Endothelial cell of umbilical vein (primary cell): Measurements from ENCODE around the gene CAPS. TPM values are rescaled to one million over a fixed set of nuclear protein-coding genes. Genes with fewer than 3 reads are reported as not detected.

ENCODE experiments used
- BruUV-seq: library from RNA; stranded (reverse); fragments of 400-500 nt; replicated peaks from 2 replicates; lab custom pipeline; 2021; lab: Mats Ljungman, UMichigan
- CTCF ChIA-PET: fragments of 300-600, 350-600 bp; sonication (Branson Sonifier 250); formaldehyde crosslinking; loops from one replicate; lab custom pipeline; 2021; ENCODE audit warnings: antibody characterized with exemption, inconsistent platforms; lab: Charles Lee
- POLR2A ChIA-PET: fragments of 300-600, 350-600 bp; sonication (Branson Sonifier 250); formaldehyde crosslinking; loops from one replicate; lab custom pipeline; 2021; ENCODE audit warnings: antibody characterized with exemption, inconsistent platforms; lab: Charles Lee
- DNase-seq: peaks from one replicate; pipeline ENCODE4 v3.0.0-alpha.2; 2011; ENCODE audit warnings: low read depth, low spot score
- FAIRE-seq: peaks from 2 replicates; lab custom pipeline; 2011; peaks lifted over from hg19 to GRCh38; lab: Jason Lieb, UNC
- H2AFZ ChIP-seq: 2 replicates; pipeline ENCODE4 v1.6.0; 2012; ENCODE audit warnings: low read depth, low read length, control low read depth, inconsistent platforms
- H3K27ac ChIP-seq: 2 replicates; pipeline ENCODE4 v1.5.1; 2011; ENCODE audit warnings: low read depth, mild to moderate bottlenecking, control low read depth, low read length, moderate library complexity; ENCODE audit not compliant: insufficient read depth
- H3K27me3 ChIP-seq, 2 experiments: 2 replicates each; pipeline versions ENCODE4 v1.6.0 to v1.6.1; 2011; ENCODE audit warnings: low read length in 2 of 2, mixed read lengths in 1 of 2; ENCODE audit not compliant: control insufficient read depth in 2 of 2, insufficient read depth in 2 of 2
- H3K36me3 ChIP-seq, 2 experiments: 2 replicates in 1 of 2; 3 replicates in 1 of 2; pipeline ENCODE4 v1.5.1; 2011; ENCODE audit warnings: low read length in 2 of 2, mild to moderate bottlenecking in 1 of 2, moderate library complexity in 1 of 2; ENCODE audit not compliant: control insufficient read depth in 2 of 2, insufficient read depth in 2 of 2; ENCODE audit errors: extremely low read depth in 1 of 2
- H3K4me1 ChIP-seq: 3 replicates; pipeline ENCODE4 v1.5.1; 2011; ENCODE audit warnings: mild to moderate bottlenecking, low read length; ENCODE audit not compliant: control insufficient read depth, insufficient read depth; ENCODE audit errors: extremely low read depth
- H3K4me2 ChIP-seq: 2 replicates; pipeline ENCODE4 v1.6.1; 2011; ENCODE audit warnings: low read length, control low read depth, mixed read lengths; ENCODE audit not compliant: insufficient read depth
- H3K4me3 ChIP-seq, 3 experiments: fragments of 200-600 bp in 1 of 3; sonication (generic), shearing (Covaris generic) in 1 of 3; replicated peaks in 1 of 3; 2 replicates each; pipeline ENCODE4 v1.5.1; 2011 to 2016; ENCODE audit warnings: control low read depth in 3 of 3, low read length in 3 of 3, mild to moderate bottlenecking in 2 of 3, inconsistent platforms in 1 of 3, low read depth in 1 of 3, moderate library complexity in 1 of 3; ENCODE audit not compliant: insufficient read depth in 1 of 3
- H3K79me2 ChIP-seq: 2 replicates; pipeline ENCODE4 v1.6.0; 2012; ENCODE audit warnings: low read length, inconsistent platforms; ENCODE audit not compliant: control insufficient read depth, insufficient read depth
- H3K9ac ChIP-seq: replicated peaks from 2 replicates; pipeline ENCODE3; 2011; ENCODE audit warnings: low read length, control low read depth; ENCODE audit not compliant: insufficient read depth; ENCODE audit errors: extremely low read depth
- H3K9me1 ChIP-seq: replicated peaks from 3 replicates; pipeline ENCODE4 v1.6.0; 2011; ENCODE audit warnings: mild to moderate bottlenecking, low read length; ENCODE audit not compliant: control insufficient read depth, insufficient read depth; ENCODE audit errors: extremely low read depth
- H3K9me3 ChIP-seq: replicated peaks from 2 replicates; pipeline ENCODE4 v1.5.1; 2012; ENCODE audit warnings: low read length, inconsistent platforms; ENCODE audit not compliant: control insufficient read depth, insufficient read depth
- H4K20me1 ChIP-seq: replicated peaks from 2 replicates; pipeline ENCODE3; 2011; ENCODE audit warnings: mild to moderate bottlenecking, low read length; ENCODE audit not compliant: control insufficient read depth, insufficient read depth; ENCODE audit errors: extremely low read depth
- EZH2 ChIP-seq: IDR thresholded peaks from 2 replicates; pipeline ENCODE4 v1.6.1; 2012; ENCODE audit warnings: borderline replicate concordance, low read depth, mild to moderate bottlenecking, moderate library complexity, low read length, inconsistent platforms; ENCODE audit not compliant: severe bottlenecking
- FOS ChIP-seq: IDR thresholded peaks from 2 replicates; pipeline ENCODE4 v1.6.1; 2011; ENCODE audit warnings: mild to moderate bottlenecking, low read length, moderate library complexity, borderline replicate concordance; ENCODE audit not compliant: insufficient read depth
- GATA2 ChIP-seq: IDR thresholded peaks from 2 replicates; pipeline ENCODE4 v1.7.0; 2011; ENCODE audit warnings: low read depth, mild to moderate bottlenecking, moderate library complexity, mixed read lengths, low read length; ENCODE audit not compliant: insufficient read length, insufficient read depth
- JUN ChIP-seq: IDR thresholded peaks from 2 replicates; pipeline ENCODE4 v1.6.1; 2011; ENCODE audit warnings: borderline replicate concordance, low read depth; ENCODE audit not compliant: insufficient read length, insufficient read depth
- MYC ChIP-seq: IDR thresholded peaks from one replicate; pipeline ENCODE4 v1.6.1; 2011; ENCODE audit warnings: mild to moderate bottlenecking, low read depth, low read length
- POLR2A ChIP-seq: IDR thresholded peaks from 2 replicates; pipeline ENCODE4 v1.6.1; 2012; ENCODE audit warnings: low read depth, mild to moderate bottlenecking, control low read depth, low read length
- POLR2AphosphoS5 ChIP-seq: IDR thresholded peaks from 2 replicates; pipeline ENCODE4 v1.6.1; 2012; ENCODE audit warnings: low read depth, mild to moderate bottlenecking, control low read depth, low read length, moderate library complexity; ENCODE audit not compliant: insufficient read depth
- dilution Hi-C: fragments of 300-500 bp; cut with MboI; formaldehyde crosslinking; loops from one replicate; pipeline ENCODE4 v1.15.0; 2019; ENCODE audit warnings: low sequenced_read_pairs; ENCODE audit not compliant: extremely low pct_ligation_motif_present
- intact Hi-C: fragments of 100-400 bp; cut with micrococcal nuclease; formaldehyde crosslinking; loops from one replicate; pipeline ENCODE4 v1.10.0; 2022
- polyA plus RNA-seq, 4 experiments: library from polyadenylated mRNA; depleted of rRNA in 3 of 4; stranded (reverse) in 3 of 4; unstranded in 1 of 4; fragments of >200 nt; gene quantifications; 2 replicates each; pipeline versions ENCODE4 v1.2.1 to v1.2.3, GENCODE V29; 2011 to 2012; ENCODE audit warnings: missing spikeins in 1 of 4
- total RNA-seq: library from RNA; stranded (reverse); gene quantifications from 2 replicates; pipeline ENCODE4 v1.2.3, GENCODE V29; 2021
- TF ChIP-seq, protein P1 (sequence below): IDR thresholded peaks from 2 replicates; pipeline ENCODE4 v1.6.1; 2011; ENCODE audit not compliant: insufficient read depth, insufficient read length
- TF ChIP-seq, protein P2 (sequence below), 2 donors: IDR thresholded peaks; 1 replicate in 1 of 2; 2 replicates in 1 of 2; pipeline ENCODE4 v1.5.1; 2011; ENCODE audit warnings: low read length in 2 of 2, mild to moderate bottlenecking in 2 of 2, moderate library complexity in 2 of 2, control low read depth in 1 of 2, inconsistent platforms in 1 of 2, low read depth in 1 of 2; ENCODE audit not compliant: insufficient read depth in 1 of 2; ENCODE audit errors: extremely low read depth in 1 of 2

Gene CAPS
- total and polyA plus RNA-seq, 2 donors (not counting 3 experiments of a cell fraction or from before 2014, with no cell fraction given), result 6.9 to 8.9 TPM

GRCh38 chr19:5914358-5914774 is 312 bp downstream of the CAPS start:
- no peaks in the 10 kb centered on the region for H4K20me1 ChIP-seq
- no peaks in the 10 kb centered on the region for H3K27me3 ChIP-seq
- DNase-seq, result no peak
- POLR2A ChIA-PET, result no interaction called here
- H3K27ac ChIP-seq, result no peak overlapping the region
- no peak overlapping the region for H3K4me2 ChIP-seq
- H3K4me1 ChIP-seq, result no peaks in the 10 kb centered on the region
- H3K9ac ChIP-seq, result no peak overlapping the region
- H3K9me1 ChIP-seq, result no peaks in the 10 kb centered on the region
- no peaks in the 10 kb centered on the region for H3K9me3 ChIP-seq
- no peak for TF ChIP-seq POLR2AphosphoS5
- TF ChIP-seq GATA2, result no peak
- no peak for TF ChIP-seq JUN
- BruUV-seq, result no TSS peak
- intact Hi-C loops, result no loop called here
- FAIRE-seq, result no peak
- H3K36me3 ChIP-seq, result peaks cover 5 to 17% of the 10 kb centered on the region in 2 experiments
- no peak overlapping the region for H2AFZ ChIP-seq
- H3K4me3 ChIP-seq, result no peak overlapping the region
- dilution Hi-C loops, result no loop called here
- no peaks in the 10 kb centered on the region for H3K79me2 ChIP-seq
- CTCF ChIA-PET, result no interaction called here

DNA sequence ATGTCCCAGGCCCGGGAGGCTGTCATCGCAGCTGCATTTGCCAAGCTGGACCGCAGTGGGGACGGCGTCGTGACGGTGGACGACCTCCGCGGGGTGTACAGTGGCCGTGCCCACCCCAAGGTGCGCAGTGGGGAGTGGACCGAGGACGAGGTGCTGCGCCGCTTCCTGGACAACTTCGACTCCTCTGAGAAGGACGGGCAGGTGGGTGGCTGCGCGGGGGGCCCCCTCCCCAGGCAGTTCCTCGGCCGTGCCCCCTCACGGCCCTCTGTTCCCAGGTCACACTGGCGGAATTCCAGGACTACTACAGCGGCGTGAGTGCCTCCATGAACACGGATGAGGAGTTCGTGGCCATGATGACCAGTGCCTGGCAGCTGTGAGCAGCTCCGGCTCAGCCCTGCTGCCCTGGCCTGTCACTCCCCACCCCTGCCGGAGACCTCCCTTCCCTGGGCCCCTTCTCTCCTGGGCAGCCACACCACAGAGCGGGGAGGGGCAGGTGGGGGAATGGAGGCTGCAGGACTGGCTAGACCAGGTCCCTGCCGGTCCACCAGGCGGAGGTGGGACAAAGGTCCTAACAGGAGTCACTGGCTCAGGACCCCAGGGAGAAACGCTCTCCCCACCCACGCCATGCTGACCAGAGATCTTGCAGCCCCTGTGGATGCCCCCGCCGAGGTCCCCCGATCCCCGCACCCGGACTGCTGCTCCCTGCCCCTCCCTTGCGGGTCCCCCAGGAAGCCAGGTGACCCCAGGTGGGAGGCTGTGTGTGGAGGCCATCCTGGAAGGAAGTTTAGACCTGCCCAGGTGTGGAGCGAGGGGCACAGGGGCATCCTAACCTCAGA is 1.1 kb downstream of the CAPS start:
- Histone ChIP-seq H3K4me3 (no peak overlapping the region), H3K27me3 (no peaks in the 10 kb centered on the region), H3K79me2 (no peaks in the 10 kb centered on the region), H3K36me3 (peaks cover 6 to 17% of the 10 kb centered on the region in 2 experiments), H4K20me1 (no peaks in the 10 kb centered on the region), H3K9me1 (no peaks in the 10 kb centered on the region), H3K9me3 (no peaks in the 10 kb centered on the region), H3K4me2 (no peak overlapping the region), H3K9ac (no peak overlapping the region), H2AFZ (no peak overlapping the region), H3K27ac (no peak overlapping the region), H3K4me1 (no peaks in the 10 kb centered on the region)
- ChIA-PET POLR2A (no interaction called here), CTCF (no interaction called here)
- dilution Hi-C loops, result no loop called here
- BruUV-seq, result no TSS peak
- FAIRE-seq (no peak), DNase-seq (no peak)
- TF ChIP-seq MYC (no peak), FOS (no peak), POLR2A (no peak), GATA2 (no peak), JUN (no peak), POLR2AphosphoS5 (no peak), EZH2 (no peak)
- TF ChIP-seq, protein P1, sequence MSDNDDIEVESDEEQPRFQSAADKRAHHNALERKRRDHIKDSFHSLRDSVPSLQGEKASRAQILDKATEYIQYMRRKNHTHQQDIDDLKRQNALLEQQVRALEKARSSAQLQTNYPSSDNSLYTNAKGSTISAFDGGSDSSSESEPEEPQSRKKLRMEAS, result no peak
- TF ChIP-seq, protein P2, sequence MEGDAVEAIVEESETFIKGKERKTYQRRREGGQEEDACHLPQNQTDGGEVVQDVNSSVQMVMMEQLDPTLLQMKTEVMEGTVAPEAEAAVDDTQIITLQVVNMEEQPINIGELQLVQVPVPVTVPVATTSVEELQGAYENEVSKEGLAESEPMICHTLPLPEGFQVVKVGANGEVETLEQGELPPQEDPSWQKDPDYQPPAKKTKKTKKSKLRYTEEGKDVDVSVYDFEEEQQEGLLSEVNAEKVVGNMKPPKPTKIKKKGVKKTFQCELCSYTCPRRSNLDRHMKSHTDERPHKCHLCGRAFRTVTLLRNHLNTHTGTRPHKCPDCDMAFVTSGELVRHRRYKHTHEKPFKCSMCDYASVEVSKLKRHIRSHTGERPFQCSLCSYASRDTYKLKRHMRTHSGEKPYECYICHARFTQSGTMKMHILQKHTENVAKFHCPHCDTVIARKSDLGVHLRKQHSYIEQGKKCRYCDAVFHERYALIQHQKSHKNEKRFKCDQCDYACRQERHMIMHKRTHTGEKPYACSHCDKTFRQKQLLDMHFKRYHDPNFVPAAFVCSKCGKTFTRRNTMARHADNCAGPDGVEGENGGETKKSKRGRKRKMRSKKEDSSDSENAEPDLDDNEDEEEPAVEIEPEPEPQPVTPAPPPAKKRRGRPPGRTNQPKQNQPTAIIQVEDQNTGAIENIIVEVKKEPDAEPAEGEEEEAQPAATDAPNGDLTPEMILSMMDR (IDR thresholded peaks at IDR 0.05; ENCODE audit: extremely low read depth in 1 of 2, insufficient read depth in 1 of 2, low read depth in 1 of 2, low read length in 2 of 2), result no peak
- intact Hi-C loops, result no loop called here
